HepG2 (cell line): ENCODE measurements around the gene RMDN2. TPM values are rescaled to one million over a fixed set of nuclear protein-coding genes. Genes with fewer than 3 reads are reported as not detected.

Experiments
- AGO1 ChIP-seq: fragments of 200-400 bp; formaldehyde crosslinking; IDR thresholded peaks from 2 replicates; pipeline ENCODE4 v1.6.1; 2017; ENCODE audit warnings: mild to moderate bottlenecking, low read depth, low read length, moderate library complexity; ENCODE audit not compliant: poor library complexity, severe bottlenecking
- CREB1 ChIP-seq, 2 experiments: fragments of 450-650 bp in 1 of 2; IDR thresholded peaks; 2 replicates each; pipeline ENCODE4 v1.6.1; 2016 to 2017; ENCODE audit warnings: control low read depth in 1 of 2, mild to moderate bottlenecking in 1 of 2, missing compliant biosample characterization in 1 of 2, missing genetic modification characterization in 1 of 2
- FOXP1 ChIP-seq, 2 experiments: fragments of 450-650 bp in 1 of 2; IDR thresholded peaks; 2 replicates each; pipeline ENCODE4 v1.6.1; 2017 to 2018; ENCODE audit warnings: antibody characterized with exemption in 1 of 2
- IRF2 ChIP-seq: IDR thresholded peaks from 2 replicates; pipeline ENCODE4 v1.6.1; 2018; ENCODE audit warnings: missing genetic modification reagents, missing compliant biosample characterization
- MXI1 ChIP-seq: IDR thresholded peaks from 3 replicates; pipeline ENCODE4 v1.6.1; 2012; ENCODE audit warnings: low read depth, low read length, inconsistent platforms, borderline replicate concordance
- NPAS2 ChIP-seq: sonication (generic); formaldehyde crosslinking; IDR thresholded peaks from 2 replicates; pipeline ENCODE4 v1.8.0; 2022; ENCODE audit warnings: mild to moderate bottlenecking, missing genetic modification reagents, borderline replicate concordance
- PHF20 ChIP-seq: sonication (generic); formaldehyde crosslinking; IDR thresholded peaks from 2 replicates; pipeline ENCODE4 v1.5.0; 2020; ENCODE audit warnings: mild to moderate bottlenecking, missing genetic modification reagents
- RBM22 ChIP-seq: fragments of 200-400 bp; formaldehyde crosslinking; optimal IDR thresholded peaks from 2 replicates; pipeline ENCODE3; 2017; ENCODE audit warnings: mild to moderate bottlenecking, low read length, moderate library complexity
- SMC3 ChIP-seq: IDR thresholded peaks from 2 replicates; pipeline ENCODE4 v1.6.1; 2011; ENCODE audit warnings: low read length, improper control_type of control experiment
- ZBTB38 ChIP-seq: sonication (generic); formaldehyde crosslinking; IDR thresholded peaks from 2 replicates; pipeline ENCODE4 v1.5.1; 2020; ENCODE audit warnings: mild to moderate bottlenecking, missing genetic modification reagents
- ZBTB7A ChIP-seq: sonication (generic); formaldehyde crosslinking; IDR thresholded peaks from 2 replicates; pipeline ENCODE4 v1.8.0; 2022; ENCODE audit warnings: mild to moderate bottlenecking, missing genetic modification reagents
- ZNF562 ChIP-seq: sonication (generic); formaldehyde crosslinking; IDR thresholded peaks from 2 replicates; pipeline ENCODE4 v1.8.0; 2022; ENCODE audit warnings: missing genetic modification reagents, borderline replicate concordance
- ZNF816 ChIP-seq: sonication (generic); formaldehyde crosslinking; IDR thresholded peaks from 2 replicates; pipeline ENCODE4 v1.8.0; 2022; ENCODE audit warnings: missing genetic modification reagents, mild to moderate bottlenecking, borderline replicate concordance
- polyA plus RNA-seq, 8 experiments: library from polyadenylated mRNA; depleted of rRNA in 3 of 8; stranded (reverse) in 7 of 8; unstranded in 1 of 8; fragments of >200 nt; fragmentation: Illumina TruSeq in 4 of 8; extraction: Trizol in 4 of 8; gene quantifications; 2 replicates each; pipeline versions ENCODE4 v1.2.1 to v1.2.3, GENCODE V29; 2011 to 2016; ENCODE audit warnings: low read depth in 4 of 8, missing spikeins in 1 of 8, mixed read lengths in 1 of 8; ENCODE audit not compliant: insufficient read depth in 1 of 8
- total RNA-seq, 5 experiments: library from RNA; depleted of rRNA; stranded (reverse); fragments of >200 nt; fragmentation: Illumina TruSeq; extraction: Trizol; gene quantifications; 2 replicates each; pipeline ENCODE4 v1.2.3, GENCODE V29; 2016; ENCODE audit warnings: low read depth in 1 of 5
- TF ChIP-seq, protein P1 (sequence below): sonication (generic); formaldehyde crosslinking; IDR thresholded peaks from 2 replicates; pipeline ENCODE4 v1.8.0; 2022; ENCODE audit warnings: missing genetic modification reagents, mild to moderate bottlenecking, moderate library complexity, borderline replicate concordance
- TF ChIP-seq, protein P2 (sequence below), 2 experiments: sonication (generic) in 1 of 2; formaldehyde crosslinking in 1 of 2; IDR thresholded peaks; 2 replicates each; pipeline versions ENCODE4 v1.5.1 to v1.6.1; 2011 to 2020; ENCODE audit warnings: borderline replicate concordance in 1 of 2, low read depth in 1 of 2, low read length in 1 of 2, mild to moderate bottlenecking in 1 of 2, missing genetic modification reagents in 1 of 2, moderate library complexity in 1 of 2
- TF ChIP-seq, protein P3 (sequence below): sonication (generic); formaldehyde crosslinking; IDR thresholded peaks from 2 replicates; pipeline ENCODE4 v1.8.1; 2023; ENCODE audit warnings: mild to moderate bottlenecking, missing genetic modification reagents

The RMDN2 gene
- total and polyA plus RNA-seq, 2 of the 13 experiments (the other 11 are each of a cell fraction or from before 2014, with no cell fraction given): 2.3 to 8.9 TPM

DNA sequence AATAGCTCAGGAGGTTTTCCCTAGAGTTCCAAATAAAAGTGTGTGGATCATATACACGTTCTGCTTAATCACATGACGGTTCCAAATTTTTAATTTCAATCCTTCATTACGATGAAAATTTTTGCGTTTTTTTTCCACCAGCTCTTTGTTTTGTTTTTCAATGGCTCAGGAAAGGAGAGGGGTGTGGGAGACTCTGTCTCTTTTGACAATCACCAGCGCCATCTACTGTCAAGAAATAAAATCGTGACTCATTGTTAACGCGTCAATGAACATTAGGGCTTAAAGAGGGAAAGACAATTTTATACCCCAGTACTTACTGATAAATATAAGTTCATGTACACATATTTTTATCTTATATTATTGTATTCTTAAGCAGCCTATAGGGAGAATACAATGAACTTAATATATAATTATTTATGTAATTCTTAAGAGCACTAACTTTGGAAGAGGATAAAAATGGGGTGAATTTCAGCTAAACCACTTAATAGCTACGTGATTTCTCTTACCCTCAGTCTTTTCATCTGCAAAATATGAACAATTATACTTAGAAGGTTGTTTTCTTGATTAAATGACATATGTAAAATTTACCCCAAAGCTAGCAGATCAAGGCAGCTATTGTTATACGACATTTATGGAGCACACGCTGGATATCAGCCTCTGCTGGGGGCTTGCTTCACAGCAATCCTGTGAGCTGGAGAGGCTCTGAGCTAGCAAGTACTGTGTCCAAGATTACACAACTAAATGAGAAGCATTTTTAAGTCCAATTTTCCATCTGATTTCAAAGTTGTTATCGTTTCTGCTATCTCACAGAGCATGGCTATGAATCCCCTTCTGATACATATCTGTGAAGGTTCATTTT is 47.4 kb upstream of the RMDN2 start (continued):
- TF ChIP-seq, protein P1, sequence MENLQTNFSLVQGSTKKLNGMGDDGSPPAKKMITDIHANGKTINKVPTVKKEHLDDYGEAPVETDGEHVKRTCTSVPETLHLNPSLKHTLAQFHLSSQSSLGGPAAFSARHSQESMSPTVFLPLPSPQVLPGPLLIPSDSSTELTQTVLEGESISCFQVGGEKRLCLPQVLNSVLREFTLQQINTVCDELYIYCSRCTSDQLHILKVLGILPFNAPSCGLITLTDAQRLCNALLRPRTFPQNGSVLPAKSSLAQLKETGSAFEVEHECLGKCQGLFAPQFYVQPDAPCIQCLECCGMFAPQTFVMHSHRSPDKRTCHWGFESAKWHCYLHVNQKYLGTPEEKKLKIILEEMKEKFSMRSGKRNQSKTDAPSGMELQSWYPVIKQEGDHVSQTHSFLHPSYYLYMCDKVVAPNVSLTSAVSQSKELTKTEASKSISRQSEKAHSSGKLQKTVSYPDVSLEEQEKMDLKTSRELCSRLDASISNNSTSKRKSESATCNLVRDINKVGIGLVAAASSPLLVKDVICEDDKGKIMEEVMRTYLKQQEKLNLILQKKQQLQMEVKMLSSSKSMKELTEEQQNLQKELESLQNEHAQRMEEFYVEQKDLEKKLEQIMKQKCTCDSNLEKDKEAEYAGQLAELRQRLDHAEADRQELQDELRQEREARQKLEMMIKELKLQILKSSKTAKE (CRISPR knock-in tag): no peak
- TF ChIP-seq ZBTB7A (CRISPR knock-in tag) (no peak), IRF2 (CRISPR knock-in tag) (no peak), RBM22 (no peak), FOXP1 (IDR thresholded peaks at IDR 0.05) (no peak), FOXP1 (CRISPR knock-in tag; IDR thresholded peaks at IDR 0.05) (no peak), ZBTB38 (no peak), NPAS2 (no peak), PHF20 (CRISPR knock-in tag) (no peak), MXI1 (no peak), ZNF816 (CRISPR knock-in tag) (no peak), AGO1 (no peak), CREB1 (IDR thresholded peaks at IDR 0.05) (peak; percentile 55; the same call in 1 of the 2 replicates), CREB1 (CRISPR knock-in tag; IDR thresholded peaks at IDR 0.05) (0 out of 2 replicates have a peak, but pooled peaks have one; percentile 28), ZNF562 (CRISPR knock-in tag) (no peak), SMC3 (peak; percentile 50)
- TF ChIP-seq, protein P2, sequence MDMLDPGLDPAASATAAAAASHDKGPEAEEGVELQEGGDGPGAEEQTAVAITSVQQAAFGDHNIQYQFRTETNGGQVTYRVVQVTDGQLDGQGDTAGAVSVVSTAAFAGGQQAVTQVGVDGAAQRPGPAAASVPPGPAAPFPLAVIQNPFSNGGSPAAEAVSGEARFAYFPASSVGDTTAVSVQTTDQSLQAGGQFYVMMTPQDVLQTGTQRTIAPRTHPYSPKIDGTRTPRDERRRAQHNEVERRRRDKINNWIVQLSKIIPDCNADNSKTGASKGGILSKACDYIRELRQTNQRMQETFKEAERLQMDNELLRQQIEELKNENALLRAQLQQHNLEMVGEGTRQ (IDR thresholded peaks at IDR 0.05; ENCODE audit: low read depth, low read length): no peak
- TF ChIP-seq, protein P2 (CRISPR knock-in tag; IDR thresholded peaks at IDR 0.05; ENCODE audit: borderline replicate concordance): no peak
- TF ChIP-seq, protein P3, sequence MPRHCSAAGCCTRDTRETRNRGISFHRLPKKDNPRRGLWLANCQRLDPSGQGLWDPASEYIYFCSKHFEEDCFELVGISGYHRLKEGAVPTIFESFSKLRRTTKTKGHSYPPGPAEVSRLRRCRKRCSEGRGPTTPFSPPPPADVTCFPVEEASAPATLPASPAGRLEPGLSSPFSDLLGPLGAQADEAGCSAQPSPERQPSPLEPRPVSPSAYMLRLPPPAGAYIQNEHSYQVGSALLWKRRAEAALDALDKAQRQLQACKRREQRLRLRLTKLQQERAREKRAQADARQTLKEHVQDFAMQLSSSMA (CRISPR knock-in tag): no peak
